ENCODE data around the gene CCDC57.

Gene CCDC57

DNA sequence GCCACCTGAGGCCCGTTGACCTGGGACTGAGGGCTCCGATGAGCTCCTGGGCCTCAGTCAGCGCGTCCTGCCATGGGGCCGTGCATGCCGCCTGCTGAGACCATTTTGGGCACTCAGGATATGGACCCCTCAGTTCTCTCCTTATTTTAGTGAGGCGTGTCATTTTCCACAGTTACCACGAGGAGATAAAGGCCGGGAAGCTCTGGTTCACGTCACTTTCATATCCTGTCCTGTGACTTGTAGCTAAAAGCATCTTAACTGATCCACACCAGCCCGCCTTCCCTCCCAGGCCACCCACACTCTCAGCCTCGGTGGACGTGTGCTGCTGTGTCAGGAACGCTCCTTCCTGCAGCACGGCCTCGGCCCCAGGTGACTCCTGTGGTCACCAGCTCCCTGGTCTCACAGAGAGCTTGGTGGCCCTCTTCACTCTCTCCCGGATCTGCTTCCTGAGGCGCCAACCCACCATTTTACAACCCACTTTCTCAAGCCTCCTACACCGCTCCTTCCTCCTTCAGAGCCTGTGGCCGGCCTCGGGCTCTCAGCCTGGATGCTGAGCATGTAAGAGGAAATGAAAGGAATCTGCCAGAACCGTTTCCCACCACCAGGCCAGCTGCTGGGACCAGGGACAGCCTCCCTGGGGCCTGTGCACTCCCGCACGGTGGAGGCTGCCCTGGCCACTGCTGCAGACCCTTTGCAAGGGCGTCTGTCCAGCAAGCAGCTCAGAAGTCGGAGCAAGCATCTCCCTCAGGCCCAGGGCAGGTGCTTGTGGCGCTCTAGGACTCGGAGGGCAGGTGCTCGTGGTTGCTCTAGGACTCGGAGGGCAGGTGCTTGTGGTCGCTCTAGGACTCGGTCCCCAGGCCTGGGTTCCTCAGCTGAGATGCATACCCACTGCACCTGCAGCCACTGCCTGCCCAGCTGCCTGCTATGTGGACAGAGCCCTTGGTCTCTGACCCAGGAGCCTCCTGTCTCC is 90.7 kb downstream of the CCDC57 start:
- no peak for DNase-seq (ENCODE audit: low spot score)

DNA sequence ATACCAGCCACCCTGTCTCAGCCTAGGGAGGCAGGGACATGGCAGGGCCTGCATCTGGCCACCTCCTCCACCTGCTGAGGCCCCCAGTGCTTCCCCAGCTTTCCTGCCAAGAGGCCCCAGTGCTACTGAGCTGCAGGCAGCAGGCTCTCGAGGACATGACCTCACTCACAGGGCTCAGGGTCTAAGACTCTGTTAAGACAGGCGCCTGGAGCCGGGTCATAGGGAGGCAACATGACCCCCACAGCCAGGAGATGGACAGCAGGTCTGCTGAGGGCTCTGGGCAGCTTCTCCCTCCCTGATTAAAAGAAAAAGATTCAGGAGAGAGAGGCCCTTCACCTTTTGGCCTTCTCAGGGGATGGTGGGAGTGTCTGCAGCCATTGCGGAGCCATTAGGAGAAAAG is 91.4 kb downstream of the CCDC57 start:
- DNase-seq (ENCODE audit: low spot score): no peak

DNA sequence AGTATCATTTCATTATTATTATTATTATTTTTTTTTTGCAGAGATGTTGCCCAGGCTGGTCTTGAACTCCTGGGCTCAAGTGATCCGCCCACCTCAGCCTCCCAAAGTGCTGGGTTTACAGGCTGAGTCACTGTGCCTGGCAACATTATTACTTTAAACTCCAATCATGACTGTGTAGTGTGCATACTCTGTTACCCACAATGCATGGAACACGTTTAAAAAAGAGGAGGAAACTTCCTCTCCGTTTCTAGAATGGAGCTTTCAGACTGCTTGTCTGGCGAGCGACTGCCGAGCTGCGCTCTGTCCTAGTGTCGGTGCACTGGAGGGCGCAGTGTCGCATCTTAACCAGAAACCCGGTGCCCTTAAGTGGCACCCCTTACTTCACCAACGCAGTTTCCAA is 92.5 kb downstream of the CCDC57 start:
- no peak for DNase-seq (ENCODE audit: low spot score)

GRCh38 chr17:82118815-82119380 is 93.7 kb downstream of the CCDC57 start:
- DNase-seq (ENCODE audit: low spot score): no peak

DNA sequence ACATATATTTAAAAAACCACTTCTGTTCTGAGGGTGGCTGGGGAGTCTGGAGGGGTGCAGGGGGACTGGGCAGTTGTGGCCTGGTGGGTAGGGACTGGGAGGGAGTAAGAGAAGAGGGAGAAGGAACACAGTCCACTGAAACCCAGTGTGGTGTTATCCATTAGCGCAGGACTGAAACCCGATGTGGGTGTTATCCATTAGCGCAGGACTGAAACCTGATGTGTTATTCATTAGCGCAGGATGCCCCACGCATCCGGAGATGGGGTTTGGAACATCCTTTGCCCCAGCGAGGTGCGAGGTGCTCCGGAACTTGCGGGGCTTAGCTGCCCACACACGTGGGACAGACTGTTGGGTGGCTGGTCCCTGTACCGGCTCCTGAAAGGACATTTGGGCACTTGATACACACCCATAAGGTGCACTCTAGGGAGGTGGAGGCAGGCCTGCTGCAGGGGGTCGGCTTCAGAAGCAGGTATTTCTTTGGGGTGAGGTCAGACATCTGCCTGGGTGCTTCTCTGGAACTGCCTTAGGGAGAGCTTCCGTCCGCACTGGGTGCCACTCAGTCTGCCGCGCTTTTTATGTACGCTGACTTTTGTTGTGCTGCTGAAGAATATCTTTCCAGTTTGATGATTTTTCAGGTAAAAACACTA is 94.4 kb downstream of the CCDC57 start:
- no peak for DNase-seq (ENCODE audit: low spot score)

DNA sequence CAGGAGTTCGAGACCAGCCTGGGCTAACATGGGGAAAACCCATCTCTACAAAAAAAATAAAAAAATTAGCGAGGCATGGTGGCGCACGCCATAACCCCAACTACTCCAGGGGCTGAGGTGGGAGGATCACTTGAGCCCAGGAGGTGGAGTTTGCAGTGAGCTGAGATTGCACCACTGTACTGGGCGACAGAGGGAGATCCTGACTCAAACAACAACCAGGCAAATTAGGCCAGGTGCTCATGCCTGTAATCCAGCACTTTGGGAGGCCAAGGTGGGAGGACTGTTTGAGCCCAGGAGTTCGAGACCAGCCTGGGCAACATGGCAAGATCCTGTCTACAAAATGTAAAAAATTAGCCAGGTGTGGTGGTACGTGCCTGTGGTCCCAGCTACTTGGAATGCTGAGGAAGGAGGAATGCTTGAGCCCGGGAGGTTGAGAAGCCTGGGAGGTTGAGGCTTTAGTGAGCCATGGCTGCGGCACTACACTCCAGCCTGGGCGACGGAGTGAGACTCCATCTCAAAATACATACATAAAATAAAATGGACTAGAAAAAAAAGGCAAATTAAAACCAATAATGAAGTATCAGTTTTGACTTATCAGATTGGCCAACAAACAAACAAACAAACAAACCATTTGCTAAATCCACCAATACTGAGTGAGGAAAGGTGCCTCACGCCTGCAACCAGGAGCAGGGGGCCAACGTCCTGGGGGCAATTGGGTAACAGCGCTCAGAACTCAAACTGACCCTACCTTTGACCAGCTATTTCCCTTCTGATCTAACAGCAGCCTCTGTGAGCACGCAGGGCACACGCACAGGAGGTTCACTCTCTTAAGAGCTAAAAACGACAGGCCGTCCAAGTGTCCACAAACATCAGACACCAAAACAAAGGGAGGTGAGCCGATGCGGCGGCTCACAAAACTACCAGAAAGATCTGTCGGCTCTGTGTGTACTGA is 95.2 kb downstream of the CCDC57 start:
- no peak for DNase-seq (ENCODE audit: low spot score)

DNA sequence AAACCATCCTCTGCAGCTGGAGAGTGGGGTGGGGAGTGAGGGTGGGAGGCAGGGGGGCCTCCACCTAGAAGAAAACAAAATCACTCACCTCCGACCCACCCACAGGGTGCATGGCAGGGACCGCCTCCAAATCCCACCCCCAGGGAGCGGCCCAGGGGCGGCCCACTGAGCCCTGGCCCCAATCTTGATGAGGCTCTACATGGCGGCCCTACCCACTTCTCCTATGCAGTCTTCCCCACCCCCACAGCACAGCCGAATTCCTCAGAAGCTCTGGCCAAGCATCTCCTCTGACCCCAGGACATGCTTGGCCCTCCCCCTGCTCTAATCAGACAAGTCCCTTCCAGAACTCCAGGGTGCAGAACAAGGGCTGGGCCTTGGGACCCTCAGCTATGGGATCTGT is 96.4 kb downstream of the CCDC57 start:
- DNase-seq (ENCODE audit: low spot score): no peak

DNA sequence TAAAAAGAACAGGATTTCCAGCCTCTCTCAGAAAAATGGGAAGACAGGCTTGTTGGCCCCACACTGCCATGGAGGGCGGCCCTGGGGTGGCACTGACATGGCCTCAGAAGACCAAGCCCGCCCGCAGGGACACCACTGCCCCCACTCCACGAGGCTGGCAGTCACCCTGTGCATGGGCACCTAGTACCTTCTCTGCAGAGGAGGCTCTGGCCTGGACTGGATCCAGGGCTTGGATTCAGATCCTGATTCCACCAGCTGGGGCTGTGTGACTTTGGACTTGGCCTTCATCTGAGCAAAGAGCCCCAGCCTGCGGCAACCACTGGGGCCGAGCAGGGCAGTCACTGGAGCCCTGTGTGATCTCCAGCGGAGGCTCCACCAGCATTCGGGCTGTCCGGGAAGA is 97.8 kb downstream of the CCDC57 start:
- DNase-seq (ENCODE audit: low spot score): no peak

DNA sequence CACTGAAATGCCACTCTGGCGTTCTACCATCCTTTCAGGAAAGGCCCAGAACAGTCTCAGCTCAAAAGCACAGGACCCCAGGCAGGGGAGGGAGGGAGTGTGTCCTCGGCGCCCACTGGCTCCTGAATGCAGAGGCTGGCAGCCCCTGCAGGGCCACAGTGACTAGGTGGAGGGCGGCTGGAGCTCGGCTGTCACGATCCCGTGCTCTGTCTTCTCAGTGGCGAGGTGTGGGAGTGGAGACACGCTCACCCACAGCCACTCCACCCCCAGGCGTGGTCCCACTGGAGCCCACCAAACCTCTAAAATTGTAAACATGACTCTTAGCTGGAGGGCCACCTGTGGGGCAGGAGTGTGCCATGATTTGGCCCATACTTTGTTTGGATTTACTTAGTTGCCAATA is 98.2 kb downstream of the CCDC57 start:
- DNase-seq (ENCODE audit: low spot score): no peak

DNA sequence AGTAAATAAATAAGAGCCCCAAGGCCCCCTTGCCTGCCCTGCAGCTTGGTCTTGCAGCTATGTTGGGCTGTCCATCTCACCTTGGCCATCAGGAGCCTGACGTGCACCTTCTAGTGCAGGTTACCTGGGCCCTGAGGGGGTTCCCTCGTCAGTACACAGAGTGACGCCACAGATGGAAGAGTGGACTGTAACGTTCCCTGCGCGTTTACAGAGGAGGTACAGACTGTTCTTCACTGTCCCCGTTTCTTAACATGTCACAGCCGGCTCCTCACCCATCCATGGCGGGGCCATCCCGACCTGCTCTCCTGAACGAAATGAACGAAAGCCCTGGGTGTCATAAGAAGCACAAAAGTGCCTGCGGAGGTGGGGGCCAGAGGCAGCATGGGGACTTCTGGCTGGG is 98.7 kb downstream of the CCDC57 start:
- no peak for DNase-seq (ENCODE audit: low spot score)

DNA sequence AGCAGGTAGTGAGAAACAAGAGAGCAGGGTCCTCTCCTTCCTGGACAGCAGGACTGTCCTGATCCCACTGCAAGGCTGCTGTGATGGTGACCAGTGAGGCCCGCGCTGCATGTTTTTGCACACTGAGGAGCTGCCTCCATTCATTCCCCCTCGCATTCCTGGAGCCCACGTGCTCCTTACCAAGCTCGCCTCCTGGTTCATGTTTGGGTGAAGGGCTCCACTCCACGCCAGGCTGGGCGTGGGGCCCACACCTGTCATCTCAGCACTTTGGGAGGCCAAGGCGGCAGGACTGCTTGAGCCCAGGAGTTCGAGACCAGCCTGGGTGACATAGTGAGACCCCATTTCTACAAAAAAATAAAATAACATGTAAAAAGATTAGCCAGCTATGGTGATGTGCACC is 99.2 kb downstream of the CCDC57 start:
- DNase-seq (ENCODE audit: low spot score): no peak

- DNase-seq (ENCODE audit: low spot score): no peak
Observed at GRCh38 chr17:82112914-82113311, 99.7 kb downstream of the CCDC57 start.

- no peak for DNase-seq (ENCODE audit: low spot score)
Observed at GRCh38 chr17:82112181-82112913, 100.3 kb downstream of the CCDC57 start.

- no peak for DNase-seq (ENCODE audit: low spot score)
Observed at GRCh38 chr17:82110298-82110697, 102.3 kb downstream of the CCDC57 start.

DNA sequence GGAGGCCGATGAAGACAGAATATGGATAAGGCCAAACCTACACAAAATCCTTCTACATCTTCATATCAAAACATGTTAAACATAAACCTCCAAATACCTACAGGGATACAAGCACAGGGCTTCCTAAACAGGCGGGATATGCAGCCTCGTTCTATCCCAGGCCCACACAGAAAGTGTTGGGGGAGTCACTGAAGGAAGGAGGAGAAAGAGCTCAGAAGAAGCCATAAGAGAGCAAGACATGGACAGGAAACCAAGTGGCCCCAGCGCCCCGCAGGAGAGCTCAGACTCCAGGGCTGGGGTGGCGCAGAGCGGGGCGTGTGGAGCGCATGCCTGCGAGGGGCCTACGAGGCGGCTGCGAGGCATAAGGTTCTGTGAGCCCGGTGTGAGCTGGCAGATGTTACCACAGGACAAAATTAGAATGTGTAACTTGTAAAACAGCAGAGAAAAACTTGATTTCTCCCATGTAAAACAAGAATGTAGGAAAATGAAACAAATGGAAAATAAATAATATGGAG is 103.6 kb downstream of the CCDC57 start:
- no peak for DNase-seq (ENCODE audit: low spot score)

DNA sequence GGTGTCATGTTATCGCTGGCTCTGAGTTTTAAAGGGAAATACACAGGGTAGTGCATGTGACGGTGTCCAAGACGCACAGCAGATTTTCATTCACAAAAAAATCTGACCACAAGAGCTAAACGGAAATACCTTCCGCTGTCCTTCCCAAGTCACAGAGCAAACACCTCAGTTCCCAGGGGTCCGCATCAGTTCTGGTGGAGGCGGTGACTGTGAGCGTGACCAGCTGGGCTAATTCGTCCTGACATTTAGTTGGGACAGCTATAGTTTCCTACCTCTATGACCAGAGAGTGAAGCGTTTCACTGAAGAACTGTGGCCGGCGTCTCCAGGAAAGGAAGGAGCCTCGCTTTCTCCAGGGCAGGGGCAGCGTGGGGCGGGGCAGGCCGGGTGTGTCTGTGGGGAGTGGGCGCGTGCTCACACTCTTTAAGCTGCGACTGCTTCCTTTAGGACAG is 104.1 kb downstream of the CCDC57 start:
- DNase-seq (ENCODE audit: low spot score): no peak

GRCh38 chr17:82108038-82108437 is 104.6 kb downstream of the CCDC57 start:
- no peak for DNase-seq (ENCODE audit: low spot score)

DNA sequence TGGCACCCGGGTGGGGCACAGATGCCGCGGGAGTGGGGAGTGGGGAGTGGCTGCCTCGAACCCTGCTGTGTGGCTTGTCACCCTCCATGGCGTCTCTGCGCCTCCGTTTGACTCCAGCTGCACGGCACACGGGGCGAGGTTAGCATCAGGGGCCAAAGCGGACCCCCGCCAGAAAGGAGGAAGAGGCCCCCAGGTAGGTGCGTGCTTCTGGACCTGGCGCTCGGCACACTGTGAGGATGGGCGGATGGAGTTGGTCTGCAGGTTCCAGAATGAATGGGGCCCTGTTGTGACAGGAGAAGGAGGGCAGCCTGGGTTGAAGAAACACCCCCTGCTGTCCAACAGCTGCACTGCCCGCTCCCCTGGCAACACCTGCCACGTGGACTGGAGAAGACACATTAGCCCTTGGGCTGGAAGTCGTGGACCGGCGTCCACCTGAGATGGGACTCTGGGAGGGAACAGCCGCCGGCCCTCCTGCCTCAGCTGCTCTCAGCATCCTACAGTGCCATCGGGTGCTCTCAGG is 105.2 kb downstream of the CCDC57 start:
- DNase-seq (ENCODE audit: low spot score): no peak

- DNase-seq (ENCODE audit: low spot score): no peak
Observed at GRCh38 chr17:82106688-82107305, 105.8 kb downstream of the CCDC57 start.
